NCI-H526 (cell line): Measurements from ENCODE around the gene TRIP11.
A peak's percentile ranks its signal among the peaks of the same experiment; 100 is the strongest.

Experiments
- DNase-seq, 2 experiments: peaks; one replicate each; lab custom pipeline; 2025; lab: John Stamatoyannopoulos, UW

TRIP11 gene

GRCh38 chr14:91955168-91955567 is 84.7 kb downstream of the TRIP11 start:
- DNase-seq, result no peak

DNA sequence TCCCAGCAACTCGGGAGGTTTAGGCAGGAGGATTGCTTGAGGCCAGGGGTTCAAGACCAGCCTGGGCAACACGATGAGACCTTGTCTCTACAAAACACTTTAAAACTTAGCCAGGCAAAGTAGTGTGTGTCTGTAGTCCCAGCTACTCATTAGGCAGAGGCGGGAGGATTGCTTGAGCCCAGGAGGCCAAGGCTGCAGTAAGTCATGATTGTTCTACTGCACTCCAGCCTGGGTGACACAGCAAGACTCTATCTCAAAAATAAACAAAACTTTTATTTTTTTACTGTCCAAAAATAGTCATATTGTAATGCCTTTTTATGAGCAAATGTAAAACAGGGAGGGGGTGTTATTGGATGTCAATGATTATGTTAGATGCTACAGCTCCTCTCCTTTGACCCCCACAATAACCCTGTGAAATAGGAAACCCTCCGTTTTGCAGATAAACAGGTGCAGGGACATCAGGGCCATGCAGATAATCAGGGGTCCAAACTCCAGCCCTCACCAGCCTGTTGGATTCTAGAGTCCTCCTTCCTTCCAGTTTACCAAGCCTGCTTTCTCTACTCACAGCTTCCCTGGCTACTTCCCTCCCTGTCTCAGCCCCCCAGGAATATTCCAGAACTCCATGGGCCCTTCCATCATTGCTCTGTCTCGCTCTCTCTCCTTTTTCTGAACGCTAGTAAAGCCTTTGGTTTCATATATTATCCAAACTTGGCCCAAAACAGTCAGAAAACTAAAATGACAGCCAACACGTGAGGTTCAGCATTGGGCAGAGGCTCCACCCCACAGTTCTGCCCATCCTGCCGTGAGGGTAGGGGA is 86.5 kb downstream of the TRIP11 start:
- no peak for DNase-seq

DNA sequence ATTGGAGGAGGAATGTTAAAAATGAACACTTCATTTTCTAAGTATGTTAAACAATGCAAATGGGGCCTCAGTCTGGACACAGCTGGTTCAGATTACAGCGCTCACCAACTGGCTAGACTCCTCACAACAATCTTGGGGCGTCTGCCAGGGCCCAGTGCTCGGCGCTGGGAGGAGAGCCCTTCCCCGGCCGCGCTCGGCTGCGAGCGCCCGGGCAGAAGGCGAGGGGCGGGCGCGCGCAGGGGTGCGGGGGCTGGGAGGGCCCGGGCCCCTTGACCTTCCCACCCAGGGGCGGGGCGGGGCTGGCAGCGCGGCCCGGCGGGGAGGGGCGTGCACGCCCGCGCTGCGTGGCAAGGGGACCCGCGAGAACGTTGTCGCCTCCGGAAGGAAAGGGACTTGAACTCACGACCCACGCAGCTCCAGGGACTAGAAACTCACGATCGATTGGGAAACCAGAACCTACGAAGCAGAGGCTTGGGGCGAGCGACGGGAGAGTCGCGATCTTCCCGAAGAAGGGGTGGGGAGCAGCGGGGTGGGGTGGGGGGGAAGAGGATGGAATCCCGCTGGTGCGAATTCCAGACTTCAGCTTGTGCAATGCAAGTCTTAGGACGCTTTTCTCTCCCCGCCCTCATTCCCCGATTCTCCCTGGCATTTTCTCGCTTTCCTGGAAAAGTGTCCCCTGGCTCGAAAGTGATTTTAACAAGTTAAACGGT is 92.2 kb downstream of the TRIP11 start, which contains the start of gene FBLN5:
Gene FBLN5, minus strand, starts transcription at position 220 of the 710 bp plus-strand sequence. CDS start 465 bp downstream, outside the sequence.
- peak in 1 of 2 experiments; percentile 45 for DNase-seq

- peak in 1 of 2 experiments; percentile 24 for DNase-seq
Observed at GRCh38 chr14:91946622-91947474, 93.0 kb downstream of the TRIP11 start.

- DNase-seq, result no peak
Observed at GRCh38 chr14:91945751-91946621, 93.9 kb downstream of the TRIP11 start.

DNA sequence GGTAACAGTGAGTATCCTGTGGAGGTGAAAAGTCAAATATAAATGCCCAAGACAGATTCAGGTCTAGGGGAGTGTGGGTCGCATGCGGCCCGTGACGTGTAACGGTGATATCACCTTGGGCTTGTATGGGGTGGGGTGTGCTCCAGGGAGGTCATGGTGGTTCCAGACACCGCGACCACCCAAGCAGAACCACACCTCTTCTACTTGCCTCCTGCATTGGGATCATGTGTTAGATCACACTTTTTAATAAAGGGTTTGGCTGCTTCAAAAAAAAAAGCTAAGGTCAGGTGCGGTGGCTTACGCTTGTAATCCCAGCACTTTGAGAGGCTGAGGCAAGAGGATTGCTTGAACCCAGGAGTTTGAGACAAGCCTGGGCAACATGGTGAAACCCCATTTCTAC is 96.9 kb downstream of the TRIP11 start:
- no peak for DNase-seq

- DNase-seq, result no peak
Observed at GRCh38 chr14:91942128-91942527, 97.7 kb downstream of the TRIP11 start.

DNA sequence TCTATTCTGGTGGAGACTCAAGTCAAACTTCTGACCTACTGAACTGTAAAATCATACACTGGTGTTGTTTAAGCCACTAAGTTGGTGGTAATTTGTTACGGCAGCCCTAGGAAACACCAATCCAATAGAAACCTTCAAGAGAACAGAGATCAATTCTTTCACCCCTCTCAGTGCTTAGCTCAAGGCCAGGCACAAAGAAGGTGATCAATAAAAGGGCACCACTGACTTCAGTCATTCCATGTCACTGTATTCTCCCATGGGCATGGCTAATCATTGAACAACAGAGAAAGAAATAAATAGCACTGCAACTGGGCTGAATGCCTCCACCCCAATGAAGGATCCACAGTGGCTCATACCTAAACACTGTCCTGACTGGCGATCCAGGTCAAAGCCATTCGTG is 99.7 kb downstream of the TRIP11 start:
- DNase-seq, result no peak

DNA sequence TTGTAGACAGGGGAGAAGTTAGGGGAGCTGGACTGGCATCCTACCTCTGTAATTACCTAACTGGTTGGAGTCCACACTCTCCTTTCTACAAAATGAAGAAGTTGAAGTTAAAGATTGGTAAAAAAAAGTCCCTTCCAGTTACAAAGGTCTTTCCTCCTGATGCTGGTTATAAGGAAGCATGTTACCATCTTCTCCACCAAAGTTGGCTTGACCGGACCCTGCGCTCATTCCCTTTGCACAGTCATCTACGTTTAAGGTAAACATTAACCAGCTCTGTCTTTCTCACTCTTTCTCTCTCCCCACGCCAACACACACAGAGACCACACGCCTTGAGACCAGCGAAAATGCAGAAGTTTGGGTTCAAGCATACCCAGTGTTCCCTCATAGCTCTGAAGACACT is 104.3 kb downstream of the TRIP11 start:
- DNase-seq, result no peak

DNA sequence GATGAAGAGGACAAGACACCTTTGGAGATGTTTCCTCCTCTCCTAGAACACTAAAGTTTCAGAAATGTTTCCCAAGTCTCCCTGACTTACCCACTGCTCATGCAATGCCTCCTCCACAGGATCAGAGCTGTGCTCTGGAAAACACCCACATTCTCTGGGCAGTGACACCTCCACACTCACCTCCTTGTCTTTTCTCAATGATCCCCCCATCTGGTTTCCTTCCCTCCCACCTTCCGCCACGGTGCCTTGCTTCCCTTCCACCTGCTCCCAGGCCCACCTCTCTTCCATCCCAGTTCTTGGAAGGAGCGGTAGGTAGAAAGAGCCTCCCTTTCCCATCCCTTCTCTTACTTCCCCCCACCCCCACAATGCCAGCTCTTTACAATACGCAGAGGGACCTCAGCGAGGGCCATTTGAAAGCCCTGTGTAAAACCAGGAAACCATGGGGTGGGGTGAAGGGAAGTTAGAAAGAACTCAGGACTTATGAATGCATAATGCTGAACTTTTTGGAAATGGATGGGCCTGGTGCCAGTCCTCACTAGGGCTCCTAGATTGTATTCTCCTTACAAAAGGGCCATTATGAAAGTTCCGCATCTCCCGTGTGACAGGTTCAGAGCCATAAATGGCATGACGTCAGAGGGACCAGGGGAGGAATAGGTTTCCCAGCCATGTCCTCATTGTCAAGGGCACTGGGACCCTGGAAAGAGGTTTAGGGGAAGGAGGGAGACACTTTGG is 105.1 kb downstream of the TRIP11 start:
- DNase-seq, result no peak

GRCh38 chr14:91931478-91932088 is 108.3 kb downstream of the TRIP11 start:
- DNase-seq, result no peak

GRCh38 chr14:91929700-91930099 is 110.2 kb downstream of the TRIP11 start:
- DNase-seq, result no peak

DNA sequence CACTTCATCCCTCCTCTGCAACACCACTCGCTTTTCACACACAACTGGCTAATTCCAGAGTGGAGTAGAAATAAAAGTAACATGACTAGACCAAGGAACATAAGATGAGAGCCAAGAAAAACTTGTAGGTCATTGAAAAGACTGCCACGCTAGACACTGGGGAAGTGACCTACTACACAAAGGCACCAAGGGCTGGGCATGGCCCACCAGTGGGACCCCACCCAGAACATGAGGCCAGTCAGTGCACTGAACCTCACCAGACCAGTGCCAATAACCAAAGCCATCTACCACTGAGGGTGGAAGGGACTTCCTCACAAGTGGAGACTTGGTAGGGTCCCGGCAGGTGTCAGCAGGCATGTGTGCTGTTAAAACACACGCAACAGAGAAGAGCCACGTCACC is 112.1 kb downstream of the TRIP11 start:
- DNase-seq, result no peak

- DNase-seq, result no peak
Observed at GRCh38 chr14:91927191-91927590, 112.7 kb downstream of the TRIP11 start.

GRCh38 chr14:91926131-91926890 is 113.5 kb downstream of the TRIP11 start:
- no peak for DNase-seq

GRCh38 chr14:91925727-91926121 is 114.1 kb downstream of the TRIP11 start:
- DNase-seq, result no peak

GRCh38 chr14:91925001-91925726 is 114.7 kb downstream of the TRIP11 start:
- DNase-seq, result no peak

DNA sequence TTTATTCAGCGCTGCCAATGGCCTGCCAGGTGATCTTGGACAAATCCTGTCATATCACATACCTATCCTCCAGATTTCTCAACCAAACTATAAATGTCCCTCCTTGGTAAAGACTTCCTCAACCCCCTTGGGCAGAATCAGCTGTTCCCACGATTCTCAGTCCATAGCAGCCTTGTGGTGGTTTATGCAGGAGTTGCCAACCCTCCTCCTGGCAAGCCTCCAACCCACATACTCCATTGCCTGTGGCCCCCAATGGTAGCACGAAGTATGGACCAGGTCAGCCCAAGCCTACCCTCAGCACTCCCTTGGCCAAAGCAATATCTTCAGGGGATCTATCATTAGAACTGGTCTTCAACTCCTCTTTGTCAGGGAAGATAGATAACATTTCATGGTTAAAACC is 119.3 kb downstream of the TRIP11 start:
- no peak for DNase-seq

DNA sequence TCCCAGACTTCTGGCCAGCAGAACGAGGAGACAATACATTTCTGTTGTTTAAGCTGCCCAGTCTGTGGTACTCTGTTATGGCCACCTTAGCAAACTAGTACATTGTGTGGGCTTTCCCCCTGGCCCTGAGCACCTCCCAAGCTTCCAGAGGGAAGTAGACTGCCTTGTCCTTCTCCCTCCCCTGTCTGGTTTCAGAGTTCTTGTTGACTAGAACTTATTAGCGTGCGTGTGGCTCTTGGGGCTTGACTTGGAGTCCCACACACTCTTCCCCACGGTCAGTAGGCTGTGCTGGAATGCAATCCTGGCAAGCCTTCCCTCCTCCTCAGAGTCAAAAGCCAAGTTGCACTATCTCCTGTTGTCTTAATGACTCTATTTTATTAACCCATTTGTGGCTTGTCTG is 120.0 kb downstream of the TRIP11 start:
- no peak for DNase-seq
